B cell (primary cell): ENCODE data around the gene ASB2. TPM values are rescaled to one million over a fixed set of nuclear protein-coding genes. Genes with fewer than 3 reads are reported as not detected.

Experiments
- ATAC-seq: fragments of 200-7000 bp; cut with Tn5 transposase; one replicate; pipeline ENCODE4 v1.10.0; 2021; ENCODE audit warnings: low read depth, mild to moderate bottlenecking, moderate number of reproducible peaks, moderate library complexity
- CTCF ChIA-PET: fragments of 350-600 bp; sonication (Branson Sonifier 250); formaldehyde crosslinking; loops from one replicate; lab custom pipeline; 2021; ENCODE audit warnings: antibody characterized with exemption, inconsistent platforms; lab: Charles Lee
- POLR2A ChIA-PET: fragments of 350-600 bp; sonication (Branson Sonifier 250); formaldehyde crosslinking; loops from one replicate; lab custom pipeline; 2021; ENCODE audit warnings: antibody characterized with exemption; lab: Charles Lee
- DNase-seq: peaks from one replicate; pipeline ENCODE4 v3.0.0; 2013
- H2AFZ ChIP-seq: 2 replicates; pipeline ENCODE4 v1.6.1; 2012; ENCODE audit warnings: mild to moderate bottlenecking, low read depth, low read length; ENCODE audit not compliant: insufficient read depth, poor library complexity, severe bottlenecking
- H3K27ac ChIP-seq, 2 donors: 1 replicate in 1 of 2; 2 replicates in 1 of 2; pipeline ENCODE4 v1.5.1; 2012 to 2013; ENCODE audit warnings: low read length in 2 of 2, mild to moderate bottlenecking in 2 of 2, moderate library complexity in 1 of 2
- H3K27me3 ChIP-seq, 4 experiments: fragments of 200-600 bp in 1 of 4; sonication (generic) in 1 of 4; replicated peaks in 1 of 4; 1 replicate in 2 of 4; 2 replicates in 2 of 4; pipeline versions ENCODE4 v1.6.1 to v1.7.0; 2013 to 2016; ENCODE audit warnings: low read length in 3 of 4, mild to moderate bottlenecking in 2 of 4, mixed read lengths in 1 of 4, moderate library complexity in 1 of 4; ENCODE audit not compliant: insufficient read depth in 4 of 4, control insufficient read depth in 3 of 4; ENCODE audit errors: control extremely low read depth in 1 of 4
- H3K36me3 ChIP-seq, 2 experiments: replicated peaks in 1 of 2; 1 replicate in 1 of 2; 2 replicates in 1 of 2; pipeline versions ENCODE4 v1.6.1 to v1.7.1; 2013; ENCODE audit warnings: low read length in 1 of 2; ENCODE audit not compliant: insufficient read depth in 2 of 2, control insufficient read depth in 1 of 2; ENCODE audit errors: control extremely low read depth in 1 of 2, extremely low read depth in 1 of 2
- H3K4me1 ChIP-seq, 2 donors: fragments of 200-600 bp in 1 of 2; sonication (generic) in 1 of 2; 1 replicate in 1 of 2; 2 replicates in 1 of 2; pipeline versions ENCODE4 v1.5.1 to v1.6.1; 2013 to 2017; ENCODE audit warnings: low read length in 2 of 2; ENCODE audit not compliant: control insufficient read depth in 2 of 2, insufficient read depth in 2 of 2
- H3K4me2 ChIP-seq: replicated peaks from 2 replicates; pipeline ENCODE3; 2012; ENCODE audit warnings: mild to moderate bottlenecking, low read depth, low read length; ENCODE audit not compliant: poor library complexity, severe bottlenecking
- H3K4me3 ChIP-seq, 5 experiments: fragments of 200-600 bp in 1 of 5; sonication (generic) in 1 of 5; 1 replicate in 3 of 5; 2 replicates in 2 of 5; pipeline versions ENCODE4 v1.5.1 to v1.7.0; 2011 to 2016; ENCODE audit warnings: low read length in 4 of 5, mild to moderate bottlenecking in 4 of 5, low read depth in 2 of 5, control low read depth in 1 of 5, moderate library complexity in 1 of 5; ENCODE audit not compliant: insufficient read depth in 1 of 5; ENCODE audit errors: control extremely low read depth in 1 of 5, extremely low read depth in 1 of 5
- H3K79me2 ChIP-seq: fragments of 200-600 bp; sonication (generic); one replicate; pipeline ENCODE4 v1.6.0; 2016; ENCODE audit warnings: low read length; ENCODE audit not compliant: control insufficient read depth, insufficient read depth
- H3K9ac ChIP-seq: fragments of 200-600 bp; sonication (generic); 2 replicates; pipeline ENCODE4 v1.6.1; 2017; ENCODE audit warnings: mild to moderate bottlenecking, low read length, moderate library complexity
- H3K9me3 ChIP-seq, 3 donors: one replicate each; pipeline versions ENCODE4 v1.6.1 to v1.7.1; 2013; ENCODE audit warnings: low read length in 2 of 3; ENCODE audit not compliant: control insufficient read depth in 2 of 3, insufficient read depth in 1 of 3; ENCODE audit errors: control extremely low read depth in 1 of 3
- H4K20me1 ChIP-seq: 2 replicates; pipeline ENCODE4 v1.6.0; 2012; ENCODE audit warnings: mild to moderate bottlenecking, low read length; ENCODE audit not compliant: insufficient read depth, control insufficient read depth, poor library complexity, severe bottlenecking
- H3K27ac Mint-ChIP-seq: one replicate; pipeline ENCODE4 v1.8.0; 2021; ENCODE audit warnings: mixed read lengths
- H3K27me3 Mint-ChIP-seq: one replicate; pipeline ENCODE4 v1.8.0; 2021; ENCODE audit warnings: mixed read lengths
- H3K4me1 Mint-ChIP-seq: one replicate; pipeline ENCODE4 v1.8.0; 2021; ENCODE audit warnings: mixed read lengths
- H3K4me3 Mint-ChIP-seq: one replicate; pipeline ENCODE4 v1.8.0; 2021; ENCODE audit warnings: mixed read lengths
- H3K9me3 Mint-ChIP-seq: one replicate; pipeline ENCODE4 v1.8.0; 2022; ENCODE audit warnings: mixed read lengths; ENCODE audit not compliant: insufficient read depth
- EZH2 ChIP-seq: IDR thresholded peaks from 2 replicates; pipeline ENCODE4 v1.6.1; 2012; ENCODE audit warnings: borderline replicate concordance, low read depth, mild to moderate bottlenecking, moderate library complexity, low read length; ENCODE audit not compliant: insufficient read depth, poor library complexity, severe bottlenecking
- WGBS: methylation state at CpG from one replicate; pipeline ENCODE4 v1.1.5; 2013; ENCODE audit warnings: missing lambda C conversion rate; ENCODE audit not compliant: insufficient coverage; 5-methylcytosine and 5-hydroxymethylcytosine counted together
- intact Hi-C: fragments of 100-400 bp; cut with micrococcal nuclease; formaldehyde crosslinking; loops from one replicate; pipeline ENCODE4 v1.10.0; 2022
- polyA plus RNA-seq: library from polyadenylated mRNA; depleted of rRNA; stranded (reverse); fragments of >200 nt; gene quantifications from 2 replicates; pipeline ENCODE4 v1.2.3, GENCODE V29; 2012
- total RNA-seq, 2 donors: library from RNA; stranded (reverse); fragments of 120-200 nt in 1 of 2; gene quantifications; 1 replicate in 1 of 2; 2 replicates in 1 of 2; pipeline versions ENCODE4 v1.2.3 to v1.2.4, GENCODE V29; 2013 to 2022
- TF ChIP-seq, protein P1 (sequence below): fragments of 200-600 bp; IDR thresholded peaks from one replicate; pipeline ENCODE4 v1.8.0; 2022; ENCODE audit warnings: antibody characterized with exemption, mild to moderate bottlenecking

Gene ASB2
- total and polyA plus RNA-seq, 2 donors (not counting 1 experiment from before 2014, with no cell fraction given): 1.5 to 2.7 TPM

DNA sequence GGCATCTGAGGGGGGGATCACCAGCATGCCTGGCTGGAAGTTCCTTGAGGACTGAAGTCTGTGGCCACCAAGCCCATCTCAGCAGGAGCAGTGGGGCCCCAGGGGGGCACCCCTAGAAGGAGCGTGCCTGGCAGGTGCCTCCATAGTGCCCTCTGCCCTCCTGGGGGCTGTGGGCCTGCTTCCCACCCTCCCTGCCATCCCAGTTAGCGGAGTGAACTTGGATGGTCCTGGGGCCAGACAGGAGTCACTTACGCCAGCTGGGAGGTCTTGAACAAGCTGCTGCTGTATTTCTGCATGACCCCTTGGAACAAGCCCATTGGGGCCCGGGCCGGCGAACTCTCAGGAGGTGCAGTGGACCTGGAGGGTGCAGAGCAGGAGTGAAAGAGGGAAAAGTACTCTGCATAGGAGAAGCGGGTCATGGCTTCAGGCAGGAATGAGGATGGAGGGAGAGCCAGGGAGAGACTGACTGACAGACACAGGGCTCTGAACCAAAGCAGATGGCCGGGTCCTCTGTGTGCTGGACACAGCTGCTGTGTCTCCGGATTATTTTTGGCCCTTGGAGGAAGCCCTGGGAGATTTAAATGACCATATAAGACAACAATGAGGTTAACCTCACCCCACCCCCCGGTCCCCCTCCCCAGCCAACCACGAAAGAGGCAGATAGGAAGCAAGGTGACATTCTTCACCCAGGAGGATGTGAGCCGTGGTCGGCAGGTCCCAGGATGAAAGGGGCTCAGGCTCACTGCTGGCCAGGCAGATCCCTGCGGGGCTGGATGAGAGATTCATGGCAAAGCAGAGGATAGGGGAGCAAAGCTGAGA is 19.6 kb downstream of the ASB2 start:
- peak overlapping the region; percentile 89 for H3K4me2 ChIP-seq
- no peaks in the 10 kb centered on the region for H3K9me3 ChIP-seq
- POLR2A ChIA-PET: interaction anchor here (0.9 to 1.5 kb wide), 2 partner anchors 11 kb away, joined by 3 to 8 read pairs; no protein-coding TSS in a partner anchor

More for the DNA sequence above, 19.6 kb downstream of the ASB2 start:
- H2AFZ ChIP-seq: no peak overlapping the region
- H3K27ac ChIP-seq: no peak overlapping the region
- H3K4me3 ChIP-seq: no peak overlapping the region
- no peaks in the 10 kb centered on the region for H3K36me3 ChIP-seq
- intact Hi-C loops: loop anchor here (5.0 kb wide), 1 partner anchor 176 kb away; no protein-coding TSS in a partner anchor
- Mint-ChIP-seq H3K4me1 (peaks cover 81% of the 10 kb centered on the region), H3K9me3 (no peaks in the 10 kb centered on the region), H3K4me3 (peak overlapping the region; percentile 49), H3K27ac (peak overlapping the region; percentile 83), H3K27me3 (no peaks in the 10 kb centered on the region)
- 71% methylated on average over 11 of the region's 14 CpGs for WGBS
- ATAC-seq (no peak), DNase-seq (no peak)
- peaks cover 79 to 88% of the 10 kb centered on the region in 2 donors for H3K4me1 ChIP-seq
- H3K9ac ChIP-seq: no peak overlapping the region
- H3K27me3 ChIP-seq: no peaks in the 10 kb centered on the region
- no peak for TF ChIP-seq EZH2
- TF ChIP-seq, protein P1, sequence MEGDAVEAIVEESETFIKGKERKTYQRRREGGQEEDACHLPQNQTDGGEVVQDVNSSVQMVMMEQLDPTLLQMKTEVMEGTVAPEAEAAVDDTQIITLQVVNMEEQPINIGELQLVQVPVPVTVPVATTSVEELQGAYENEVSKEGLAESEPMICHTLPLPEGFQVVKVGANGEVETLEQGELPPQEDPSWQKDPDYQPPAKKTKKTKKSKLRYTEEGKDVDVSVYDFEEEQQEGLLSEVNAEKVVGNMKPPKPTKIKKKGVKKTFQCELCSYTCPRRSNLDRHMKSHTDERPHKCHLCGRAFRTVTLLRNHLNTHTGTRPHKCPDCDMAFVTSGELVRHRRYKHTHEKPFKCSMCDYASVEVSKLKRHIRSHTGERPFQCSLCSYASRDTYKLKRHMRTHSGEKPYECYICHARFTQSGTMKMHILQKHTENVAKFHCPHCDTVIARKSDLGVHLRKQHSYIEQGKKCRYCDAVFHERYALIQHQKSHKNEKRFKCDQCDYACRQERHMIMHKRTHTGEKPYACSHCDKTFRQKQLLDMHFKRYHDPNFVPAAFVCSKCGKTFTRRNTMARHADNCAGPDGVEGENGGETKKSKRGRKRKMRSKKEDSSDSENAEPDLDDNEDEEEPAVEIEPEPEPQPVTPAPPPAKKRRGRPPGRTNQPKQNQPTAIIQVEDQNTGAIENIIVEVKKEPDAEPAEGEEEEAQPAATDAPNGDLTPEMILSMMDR: no peak
- CTCF ChIA-PET: interaction anchor here (0.8 to 37.7 kb wide), 4 partner anchors 13 to 44 kb away, joined by 3 to 1036 read pairs (median 64); no protein-coding TSS in a partner anchor
- H4K20me1 ChIP-seq: no peaks in the 10 kb centered on the region
- peaks cover 10% of the 10 kb centered on the region for H3K79me2 ChIP-seq
